ENCODE data around the gene NPS. TPM values are rescaled to one million over a fixed set of nuclear protein-coding genes. Genes with fewer than 3 reads are reported as not detected.

Gene NPS
- polyA plus RNA-seq, 4 donors: not detected

- no peaks in the 10 kb centered on the region for H3K4me1 ChIP-seq (ENCODE audit: control insufficient read depth in 3 of 3, insufficient read depth in 2 of 3, low read depth in 1 of 3, low read length in 2 of 3)
- FAIRE-seq (no peak), DNase-seq (no peak)
- 38 to 51% (median 49%) methylated on average over 11 of the region's 11 CpGs for WGBS, 3 donors
- H3K9me3 ChIP-seq (ENCODE audit: control insufficient read depth in 2 of 2, insufficient read depth in 1 of 2, low read depth in 1 of 2, low read length in 1 of 2): no peaks in the 10 kb centered on the region
- H3K36me3 ChIP-seq (ENCODE audit: control insufficient read depth in 3 of 3, insufficient read depth in 2 of 3, low read depth in 1 of 3, low read length in 3 of 3): no peaks in the 10 kb centered on the region
- no peak overlapping the region for H3K4me3 ChIP-seq (ENCODE audit: low read depth in 1 of 3, low read length in 3 of 3)
- no peak overlapping the region for H3K27ac ChIP-seq (ENCODE audit: low read depth in 1 of 3, low read length in 2 of 3)
- no peaks in the 10 kb centered on the region for H3K27me3 ChIP-seq (ENCODE audit: control insufficient read depth in 3 of 3, insufficient read depth in 3 of 3, low read length in 3 of 3)
Measured at GRCh38 chr10:127600479-127600878, 51.4 kb downstream of the NPS start.

Other genes starting within 250 kb of the NPS start
- gene FOXI2, start 187.9 kb downstream of the NPS start, polyA plus RNA-seq: under 1 TPM in 1 of 4 donors, not detected in 3; 0.19 TPM

Measured in small intestine (tissue), 7 donors.